ENCODE results near the gene PRR18.
"Not testable (repeated sequence)": the region's sequence is repeated elsewhere in the genome, so short reads cannot be mapped to it uniquely, and the experiment has no call there.

The PRR18 gene, protein sequence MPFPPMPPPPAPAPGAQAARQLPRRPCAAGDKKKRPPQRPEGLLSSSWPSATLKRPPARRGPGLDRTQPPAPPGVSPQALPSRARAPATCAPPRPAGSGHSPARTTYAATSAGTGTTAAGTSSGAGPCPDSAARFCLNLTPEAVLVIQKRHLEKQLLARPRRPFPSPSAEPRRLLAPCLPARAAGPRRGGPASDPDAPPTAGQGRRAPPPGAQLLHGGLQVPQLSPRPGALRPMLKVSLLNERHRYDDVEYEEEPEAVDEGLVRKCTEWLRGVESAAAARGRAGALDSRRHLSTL

DNA sequence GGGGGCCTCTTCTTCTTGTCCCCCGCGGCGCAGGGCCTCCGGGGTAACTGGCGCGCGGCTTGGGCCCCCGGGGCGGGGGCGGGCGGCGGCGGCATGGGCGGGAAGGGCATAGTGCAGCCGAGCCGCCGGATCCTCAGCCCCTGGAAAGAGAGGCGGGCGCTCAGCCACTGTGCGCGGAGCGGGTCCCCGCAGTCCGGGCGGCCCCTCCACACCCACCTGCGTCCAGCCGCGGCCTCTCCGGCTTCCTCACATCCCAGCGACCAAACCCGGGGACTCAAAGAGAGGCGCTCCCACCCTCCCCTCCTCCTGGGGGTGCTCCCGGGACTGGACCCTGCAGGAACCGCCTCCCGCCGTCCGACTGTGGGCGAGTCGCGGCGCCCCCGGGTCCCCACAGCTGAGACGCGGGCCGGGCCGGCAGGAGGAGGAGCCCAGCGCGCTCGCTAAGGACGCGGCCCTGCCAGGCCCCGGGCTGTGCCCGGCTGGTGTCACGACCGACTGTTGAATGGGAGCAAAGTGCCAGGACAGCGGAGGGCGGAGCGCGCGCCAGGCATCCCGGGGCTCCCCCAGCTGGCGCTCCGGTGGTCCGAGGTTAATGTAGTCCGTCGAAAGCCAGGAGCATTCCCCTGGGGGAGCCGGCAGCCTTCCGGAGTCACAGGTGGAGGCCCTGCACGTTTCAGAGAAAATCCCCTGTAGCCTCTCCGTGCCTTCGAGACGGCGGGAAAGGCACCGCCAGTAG is at the start of gene PRR18:
PRR18 (minus strand) TSS at position 360 of the 736 bp plus-strand sequence; CDS start at position 110, 250 bp downstream.
- DNase-seq, result no peak

DNA sequence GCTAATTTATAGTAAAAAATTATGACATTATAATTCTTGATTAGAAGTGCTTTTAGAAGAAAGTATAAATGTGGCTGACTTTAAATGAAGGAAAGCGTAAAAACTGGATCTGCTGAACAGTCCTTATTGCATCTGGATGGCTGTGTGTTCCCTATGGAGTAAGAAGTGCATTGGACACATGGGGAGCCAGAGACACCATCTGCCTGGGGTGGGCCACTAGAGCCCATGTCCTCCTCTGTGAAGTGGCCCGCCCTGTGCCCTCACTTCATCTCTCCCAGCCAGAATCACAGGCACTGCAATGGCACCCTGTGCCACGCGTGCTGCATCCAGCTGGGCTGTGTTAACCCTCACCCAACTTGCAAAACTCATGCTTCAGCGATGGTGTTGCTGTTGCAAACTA is 47.4 kb upstream of the PRR18 start:
- no peak for DNase-seq

DNA sequence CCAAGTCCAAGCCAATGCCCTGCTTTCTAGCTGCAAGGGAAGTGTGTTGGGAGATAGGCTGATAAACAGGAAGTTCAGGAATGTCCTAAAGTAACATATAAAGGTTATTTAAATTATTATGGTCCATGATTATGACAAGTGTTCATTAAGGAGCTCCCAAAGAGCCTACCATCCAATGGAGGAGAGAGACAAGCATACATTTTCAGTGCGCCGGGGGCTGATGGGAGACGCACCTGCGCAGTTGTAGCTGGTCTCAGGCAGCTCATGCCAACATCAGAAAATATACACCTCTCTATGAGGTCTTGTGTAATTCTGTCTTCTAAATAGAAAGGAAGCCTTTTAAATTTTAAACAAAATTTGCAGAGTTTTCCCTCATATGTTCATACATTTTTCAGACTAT is 46.8 kb upstream of the PRR18 start:
- no peak for DNase-seq

- no peak for DNase-seq
Measured at GRCh38 chr6:166354143-166354542, 46.0 kb upstream of the PRR18 start.

GRCh38 chr6:166353507-166353906 is 45.3 kb upstream of the PRR18 start:
- DNase-seq, result no peak

- no peak for DNase-seq
Measured at GRCh38 chr6:166352923-166353322, 44.7 kb upstream of the PRR18 start.

GRCh38 chr6:166351715-166352285 is 43.6 kb upstream of the PRR18 start:
- DNase-seq, result no peak

GRCh38 chr6:166348305-166348949 is 40.2 kb upstream of the PRR18 start:
- no peak for DNase-seq

GRCh38 chr6:166346965-166347364 is 38.8 kb upstream of the PRR18 start:
- no peak for DNase-seq

- DNase-seq, result no peak
Measured at GRCh38 chr6:166346449-166346848, 38.3 kb upstream of the PRR18 start.

- not testable (repeated sequence) for DNase-seq
Measured at GRCh38 chr6:166345672-166346071, 37.5 kb upstream of the PRR18 start.

GRCh38 chr6:166344921-166345320 is 36.7 kb upstream of the PRR18 start:
- not testable (repeated sequence) for DNase-seq

DNA sequence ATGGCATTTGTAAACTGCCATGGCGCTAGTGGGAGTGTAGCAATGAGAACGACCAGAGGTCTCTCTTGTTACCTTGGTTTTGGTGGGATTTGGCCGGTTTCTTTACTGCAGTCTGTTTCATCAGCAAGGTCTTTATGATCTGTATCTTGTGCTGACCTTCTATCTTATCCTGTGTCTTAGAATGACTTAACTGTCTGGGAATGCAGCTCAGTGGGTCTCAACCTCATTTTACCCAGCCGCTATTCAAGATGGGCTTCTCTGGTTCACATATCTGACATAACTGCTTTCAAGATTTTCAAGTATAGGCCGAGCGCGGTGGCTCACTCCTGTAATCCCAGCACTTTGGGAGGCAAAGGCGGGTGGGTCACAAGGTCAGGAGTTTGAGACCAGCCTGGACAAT is 36.0 kb upstream of the PRR18 start:
- no peak for DNase-seq

DNA sequence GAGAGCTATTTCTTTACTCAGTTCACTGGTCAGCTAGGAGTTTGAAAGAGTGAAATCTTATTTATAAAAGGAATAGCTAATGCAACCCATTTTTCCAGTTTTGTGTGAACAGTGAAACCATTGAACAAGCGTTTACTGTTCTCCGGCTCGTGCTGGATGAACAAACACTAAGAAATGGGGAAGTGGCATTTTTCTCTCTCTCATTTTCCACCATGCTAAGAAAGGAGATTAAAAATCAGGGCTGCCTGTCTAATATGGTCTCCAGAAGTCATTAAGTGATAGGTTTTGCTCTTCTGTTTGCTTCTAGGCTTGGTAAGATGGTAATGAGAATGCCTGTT is 34.9 kb upstream of the PRR18 start:
- DNase-seq, result no peak

DNA sequence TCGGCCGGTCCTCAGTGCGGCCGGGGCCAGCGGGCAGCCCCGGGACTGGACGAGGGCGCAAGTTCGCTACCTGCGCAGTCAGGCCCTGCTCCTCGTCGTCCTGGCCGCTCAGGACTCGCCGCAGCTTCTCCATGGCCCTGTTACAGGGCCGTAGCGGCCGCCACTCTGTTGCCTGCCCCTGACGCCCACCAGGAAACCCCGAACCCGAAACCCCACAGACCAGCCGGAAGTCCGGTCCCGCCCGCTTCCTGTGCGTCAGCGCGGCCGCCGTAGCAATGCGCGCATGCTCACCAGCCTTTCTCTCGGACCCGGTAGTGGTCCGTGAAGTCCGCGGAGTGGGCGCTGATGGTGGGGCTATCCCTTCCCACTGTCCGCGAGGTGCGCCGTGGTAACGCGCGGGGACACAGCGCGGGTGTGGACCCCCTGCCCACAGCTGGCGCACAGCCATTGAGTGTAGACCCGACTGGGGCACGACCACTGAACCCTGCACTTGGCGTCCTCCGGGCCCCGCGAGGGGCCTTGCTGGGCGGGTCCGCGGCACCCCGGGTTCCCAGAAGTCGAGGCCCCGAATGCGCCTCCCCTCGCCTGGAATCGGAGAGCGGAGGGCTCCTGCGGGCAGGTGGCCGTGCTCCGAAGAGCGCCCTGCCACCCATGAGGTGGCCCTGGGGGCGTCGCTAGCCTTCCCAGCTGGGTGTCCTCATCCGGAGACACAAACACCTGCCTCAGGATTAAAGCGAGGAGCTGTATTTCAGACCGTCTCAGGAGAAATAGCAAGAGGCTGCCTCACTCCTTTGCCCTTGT is 34.4 kb upstream of the PRR18 start, which contains the start of gene SFT2D1:
SFT2D1 (minus strand) TSS at position 197 of the 801 bp plus-strand sequence; CDS start at position 133, 64 bp downstream.
- peak; percentile 80 for DNase-seq

DNA sequence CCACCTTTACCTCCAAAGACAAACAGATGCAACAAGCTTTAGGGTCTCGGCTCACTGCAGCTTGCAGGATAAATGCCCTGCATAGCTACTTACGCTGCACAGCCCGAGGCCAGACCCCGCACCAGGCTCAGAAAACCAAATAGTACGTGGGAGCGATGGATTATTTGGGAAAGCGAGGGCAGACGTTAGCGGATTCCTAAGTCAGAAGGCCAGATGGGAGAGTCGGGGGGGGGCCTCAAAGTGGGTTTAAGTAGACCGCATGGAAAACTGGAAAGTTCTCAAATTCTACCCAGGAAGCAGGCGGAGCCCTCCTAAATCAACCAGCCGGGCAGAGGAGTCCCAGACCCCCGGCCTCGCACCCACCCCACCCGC is 33.8 kb upstream of the PRR18 start:
- DNase-seq, result peak; percentile 8

GRCh38 chr6:166341464-166341863 is 33.3 kb upstream of the PRR18 start:
- DNase-seq, result no peak

DNA sequence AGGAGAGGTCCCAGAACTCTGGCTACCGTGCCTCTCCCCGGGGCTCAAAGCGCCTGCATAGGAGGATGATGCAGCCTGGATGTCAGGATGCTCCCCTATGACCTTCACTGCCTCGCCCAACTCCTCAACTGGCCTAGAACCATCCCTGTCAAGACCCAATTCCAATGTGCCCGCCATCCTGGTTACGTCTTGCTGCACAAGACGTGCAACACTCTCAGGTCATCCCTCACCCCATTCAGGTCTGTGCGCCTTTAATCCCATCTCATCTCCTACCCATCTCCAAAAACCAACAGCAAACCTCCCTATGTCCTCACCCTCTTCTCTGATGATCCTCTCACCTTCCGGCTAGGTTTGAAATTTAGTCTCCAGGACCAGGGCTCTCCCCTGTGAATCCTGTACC is 30.7 kb upstream of the PRR18 start:
- no peak for DNase-seq

- no peak for DNase-seq
Measured at GRCh38 chr6:166336847-166337246, 28.7 kb upstream of the PRR18 start.

GRCh38 chr6:166335378-166336302 is 27.4 kb upstream of the PRR18 start:
- DNase-seq, result no peak

DNA sequence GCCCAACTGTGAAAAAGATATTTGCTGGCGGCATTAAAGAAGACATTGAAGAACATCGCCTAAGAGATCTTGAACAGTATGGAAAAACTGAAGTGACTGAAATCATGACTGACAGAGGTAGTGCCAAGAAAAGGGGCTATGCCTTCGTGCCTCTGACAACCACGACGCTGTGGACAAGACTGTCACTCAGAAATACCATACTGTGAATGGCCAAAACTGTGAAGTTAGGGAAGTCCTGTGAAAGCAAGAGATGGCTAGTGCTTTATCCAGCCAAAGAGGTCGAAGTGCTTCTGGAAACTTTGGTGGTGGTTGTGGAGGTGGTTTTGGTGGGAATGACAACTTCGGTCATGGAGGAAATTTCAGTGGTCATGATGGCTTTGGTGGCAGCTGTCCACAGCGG is 26.7 kb upstream of the PRR18 start:
- no peak for DNase-seq

Measured in activated naive CD4-positive, alpha-beta T cell treated with Interleukin-2 at 50 U/mL for 16 hours (primary cell).